ENCODE results near the gene PHF5A.
A peak's percentile ranks its signal among the peaks of the same experiment; 100 is the strongest.
"Not testable (repeated sequence)": the region's sequence is repeated elsewhere in the genome, so short reads cannot be mapped to it uniquely, and the experiment has no call there.

PHF5A gene

DNA sequence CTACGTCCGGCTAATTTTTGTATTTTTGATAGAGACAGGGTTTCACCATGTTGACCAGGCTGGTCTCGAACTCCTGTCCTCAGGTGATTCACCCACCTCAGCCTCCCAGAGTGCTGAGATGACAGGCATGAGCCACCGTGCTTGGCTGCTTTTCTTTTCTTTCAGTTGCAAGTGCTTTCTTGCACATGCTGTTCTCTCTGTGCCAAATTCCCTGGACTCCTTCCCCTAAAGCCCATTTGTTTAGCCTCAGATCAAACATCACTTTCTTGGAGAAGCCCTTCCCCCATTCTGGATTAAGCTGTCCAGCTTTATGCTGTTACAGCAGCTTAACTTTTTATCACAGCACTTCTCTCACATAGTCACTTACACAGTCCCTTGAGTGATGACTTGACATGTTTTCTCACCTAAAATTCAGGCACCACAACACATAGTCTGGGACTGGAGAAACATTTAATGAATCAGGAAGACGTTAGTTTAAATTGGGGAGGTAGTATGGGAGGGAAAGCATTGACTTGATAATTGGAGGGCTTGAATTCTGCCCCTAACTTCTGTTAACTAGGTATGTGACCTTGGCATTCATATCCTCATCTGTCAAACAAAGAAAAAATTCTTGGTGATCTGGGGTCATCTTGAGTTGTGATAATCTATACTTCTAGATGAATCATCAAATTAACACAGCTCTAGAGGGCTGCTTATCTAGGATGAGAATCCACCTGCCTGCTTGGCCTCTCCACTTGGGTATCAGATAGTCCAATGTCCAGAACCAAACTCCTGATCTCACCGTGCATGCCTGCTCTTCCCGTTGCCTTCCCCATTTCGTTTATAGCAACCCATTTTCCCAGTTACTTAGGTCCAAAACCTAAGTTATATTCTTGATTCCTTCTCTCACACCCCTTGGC lies 18.8 kb upstream of the PHF5A start:
- DNase-seq: no peak

DNA sequence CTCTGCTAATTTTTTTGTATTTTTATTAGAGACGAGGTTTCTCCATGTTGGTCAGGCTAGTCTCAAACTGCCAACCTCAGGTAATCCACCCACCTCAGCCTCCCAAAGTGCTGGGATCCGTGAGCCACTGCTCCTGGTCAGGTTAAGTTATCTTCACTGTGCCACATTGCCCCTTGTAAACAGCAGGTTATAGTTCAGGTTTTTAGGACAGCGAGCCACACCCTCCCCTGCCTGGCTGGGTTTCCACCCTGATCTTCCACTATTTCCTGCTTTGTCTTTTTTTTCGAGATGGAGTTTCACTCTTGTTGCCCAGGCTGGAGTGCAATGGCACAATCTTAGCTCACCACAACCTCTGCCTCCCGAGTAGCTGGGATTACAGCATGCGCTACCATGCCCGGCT lies 16.5 kb upstream of the PHF5A start:
- no peak for DNase-seq

DNA sequence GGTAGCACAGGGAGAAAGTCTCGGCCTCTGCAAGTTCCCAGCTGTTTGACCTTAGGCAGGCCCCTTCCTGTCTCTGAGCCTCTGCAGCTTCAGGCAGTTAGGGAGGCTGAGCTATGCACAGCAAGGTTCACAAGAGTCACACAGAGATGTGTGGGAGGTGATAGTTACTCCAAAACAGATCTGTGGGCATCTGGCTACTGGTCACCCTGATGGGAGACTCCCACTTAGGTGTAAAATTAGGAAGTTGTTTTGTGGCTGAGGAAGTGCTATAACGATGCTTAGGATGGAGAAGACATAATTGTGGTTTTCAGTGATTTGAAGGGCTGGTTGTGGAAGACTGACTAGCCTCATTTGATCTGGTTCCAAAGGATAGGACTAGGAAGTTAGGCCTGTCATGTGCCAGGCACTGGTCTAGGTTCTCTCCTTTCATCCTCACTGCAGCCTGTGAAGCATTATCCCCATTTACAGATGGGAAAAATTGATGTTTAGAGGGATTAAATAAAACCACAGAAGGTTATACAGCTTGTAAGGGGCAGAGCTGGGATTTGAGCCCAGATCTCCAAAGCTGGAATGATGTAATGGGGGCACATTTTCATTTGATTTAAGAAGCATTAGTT lies 13.9 kb upstream of the PHF5A start:
- DNase-seq: no peak

DNA sequence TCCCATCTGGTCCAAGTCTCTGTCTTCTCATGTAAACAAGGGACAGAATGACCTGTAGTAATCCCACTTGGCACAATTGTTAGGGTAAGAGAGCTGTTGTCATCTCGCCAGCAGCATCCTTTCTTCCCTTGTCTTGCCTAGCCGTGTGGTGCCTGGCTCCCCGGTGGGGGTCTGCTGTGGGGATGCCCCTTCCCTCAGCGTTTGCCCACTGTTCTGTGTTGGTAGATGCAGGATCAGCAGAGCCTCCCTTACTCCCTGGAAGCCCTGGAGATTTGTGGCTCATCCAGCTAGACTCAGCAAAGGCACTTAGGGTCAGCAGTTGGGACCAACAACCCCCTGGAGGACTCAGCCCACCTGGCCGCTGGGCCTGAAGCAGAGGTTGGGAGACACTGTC lies 13.4 kb upstream of the PHF5A start:
- no peak for DNase-seq

DNA sequence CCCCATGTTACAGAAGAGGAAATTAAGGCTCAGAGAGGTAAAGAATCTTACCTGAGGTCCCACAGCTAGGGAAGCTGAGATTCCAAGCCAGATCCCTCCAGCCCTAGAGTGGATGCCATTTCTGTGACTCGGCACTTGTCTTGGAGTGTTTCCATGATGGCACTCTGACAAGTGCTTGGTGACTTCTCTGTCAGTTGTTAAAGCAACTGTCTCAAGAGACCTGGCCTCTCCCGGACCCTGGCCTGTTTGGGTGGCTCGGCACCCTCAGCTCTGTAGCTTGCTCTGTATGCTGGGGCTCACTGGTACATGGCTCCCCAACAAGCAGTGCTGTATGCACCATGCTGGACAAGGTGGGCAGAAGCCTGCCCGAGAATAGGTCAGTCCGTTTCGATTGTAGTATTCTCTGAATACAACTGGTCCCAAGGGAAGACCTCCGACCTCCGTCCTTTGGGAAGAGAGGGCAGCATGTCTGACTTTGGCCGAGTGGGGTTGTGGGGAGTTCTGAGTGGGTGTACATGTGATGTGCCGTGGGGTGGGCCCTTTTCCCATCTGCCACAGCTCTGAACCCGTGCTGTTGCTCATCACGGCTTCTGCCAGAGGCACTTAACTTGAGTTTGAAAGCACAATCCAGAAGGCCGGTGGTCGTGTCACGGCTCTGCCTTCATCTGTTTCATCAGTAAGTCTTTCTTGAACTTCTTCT lies 12.8 kb upstream of the PHF5A start:
- DNase-seq: no peak

DNA sequence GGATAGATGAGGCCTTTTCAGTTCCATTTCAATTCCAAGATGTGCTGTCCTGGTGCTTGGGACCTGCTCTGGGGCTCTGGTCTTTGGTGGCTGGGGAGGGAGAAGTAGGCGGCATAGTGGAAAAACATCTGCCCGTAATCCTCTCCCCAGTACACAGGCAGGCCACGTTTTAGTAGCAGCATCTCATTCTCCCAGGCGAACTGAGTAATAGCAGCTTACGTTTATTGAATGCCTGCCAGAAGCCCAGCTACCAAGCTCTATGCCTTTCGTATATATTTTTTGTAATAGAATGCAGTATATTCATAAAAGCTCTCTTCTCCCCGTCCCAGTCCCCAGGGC lies 11.9 kb upstream of the PHF5A start:
- DNase-seq: peak in 1 of 2 experiments; percentile 45

DNA sequence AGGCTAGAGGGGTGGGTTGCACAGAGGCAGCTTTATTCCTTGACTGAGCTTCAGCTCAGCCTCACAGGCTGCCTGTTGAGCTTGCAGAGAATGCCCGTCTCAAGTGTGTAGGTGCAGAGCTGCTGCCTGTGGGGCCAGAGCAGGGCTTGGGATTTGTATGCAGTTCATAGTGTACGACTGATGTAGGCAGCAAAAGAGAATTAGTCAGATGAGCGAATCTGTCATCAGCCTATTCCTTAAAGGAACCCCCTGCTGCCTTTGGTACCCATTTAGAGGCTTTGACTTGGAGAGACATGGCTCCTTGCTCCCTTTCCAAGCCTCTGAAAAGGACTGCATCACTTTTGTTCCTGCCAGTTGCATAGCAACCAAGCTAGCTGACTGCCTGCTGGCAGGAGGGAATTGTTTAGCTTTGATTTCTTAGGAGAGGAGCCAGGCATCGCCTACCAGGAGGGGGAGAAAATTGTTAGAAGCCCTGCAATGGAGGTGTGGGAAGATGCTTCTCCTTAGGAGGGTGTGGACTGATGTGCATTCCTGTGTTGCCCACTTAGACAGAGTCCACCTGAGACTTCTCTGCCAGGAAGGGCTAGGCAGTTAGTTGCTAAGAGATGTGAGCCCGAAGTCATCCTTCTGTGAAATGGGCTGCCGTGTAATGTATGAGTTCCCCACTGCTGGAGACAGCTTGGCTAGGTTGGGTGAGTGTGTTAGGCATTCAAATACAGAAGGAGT lies 11.3 kb upstream of the PHF5A start:
- DNase-seq: peak in 1 of 2 experiments; percentile 62

DNA sequence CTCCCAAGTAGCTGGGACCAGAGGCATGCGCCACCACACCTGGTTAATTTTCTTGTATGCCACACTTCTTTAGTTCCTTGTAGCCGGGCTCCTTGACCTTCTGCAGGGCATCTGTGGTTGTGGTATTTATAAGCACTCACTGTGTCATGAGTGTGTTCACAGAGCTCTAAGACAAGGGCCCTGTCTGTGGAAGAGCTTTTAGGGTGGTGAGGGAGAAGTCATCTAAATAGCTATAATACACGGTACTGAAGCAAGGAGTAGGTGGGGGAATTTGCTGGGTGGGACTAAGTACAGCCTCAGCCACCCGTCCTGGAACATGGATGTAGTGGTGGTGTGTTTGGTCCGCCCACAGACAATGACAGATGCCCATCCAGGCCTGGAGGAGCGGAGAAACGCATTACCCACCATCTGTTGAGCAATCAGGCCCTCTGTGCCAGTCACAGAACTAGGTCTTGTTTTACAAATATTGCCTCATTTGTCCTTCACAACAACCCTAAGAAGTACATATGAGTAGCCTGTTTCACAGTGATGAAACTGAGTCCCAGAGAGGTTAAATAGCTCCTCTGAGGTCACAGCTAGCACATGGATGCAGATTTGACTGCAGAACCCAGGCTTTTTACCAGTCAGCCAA lies 10.5 kb upstream of the PHF5A start:
- DNase-seq: peak; percentile 83 to 93

DNA sequence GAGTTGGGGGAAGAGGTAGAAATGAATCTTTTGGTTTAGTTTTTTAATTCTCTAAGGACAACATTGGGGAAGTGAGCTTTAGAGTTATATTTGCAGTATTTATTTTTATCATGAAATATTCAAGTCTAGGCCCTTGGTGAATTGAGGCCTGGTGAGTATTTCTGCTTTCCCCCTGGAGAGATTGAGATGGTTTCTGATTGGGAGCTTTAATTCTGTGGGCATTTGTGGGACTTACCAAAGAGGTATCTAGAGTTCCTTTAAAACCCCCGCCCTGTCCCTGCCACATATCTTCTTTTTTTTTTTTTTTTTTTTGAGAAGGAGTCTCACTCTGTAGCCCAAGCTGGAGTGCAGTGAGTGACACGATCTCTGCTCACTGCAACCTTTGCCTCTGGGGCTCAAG lies 10.0 kb upstream of the PHF5A start:
- no peak for DNase-seq

DNA sequence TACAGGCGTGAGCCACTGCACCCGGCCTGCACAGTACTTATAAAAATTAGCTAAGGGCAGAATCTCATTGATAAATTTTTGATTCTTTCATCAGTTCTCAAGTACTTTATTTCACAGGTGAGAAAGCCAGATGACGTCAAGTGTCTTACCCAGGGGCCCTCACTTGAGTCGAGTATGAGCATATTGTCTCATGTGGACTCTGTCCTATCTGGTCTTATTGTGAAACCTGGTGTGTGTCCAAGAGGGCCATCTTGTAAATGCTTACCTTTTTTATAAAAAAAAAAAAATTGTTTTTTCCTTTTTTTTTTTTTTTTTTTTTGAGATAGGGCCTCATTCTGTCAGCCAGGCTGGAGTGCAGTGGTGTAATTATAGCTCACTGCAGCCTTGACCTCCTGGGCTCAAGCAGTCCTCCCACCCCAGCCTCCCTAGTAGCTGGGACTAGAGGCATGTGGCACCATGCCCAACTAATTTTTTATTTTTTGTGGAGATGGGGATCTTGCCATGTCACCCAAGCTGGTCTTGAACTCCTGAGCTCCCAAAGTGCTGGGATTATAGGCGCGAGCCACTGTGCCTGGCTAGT lies 6.5 kb upstream of the PHF5A start:
- no peak for DNase-seq

DNA sequence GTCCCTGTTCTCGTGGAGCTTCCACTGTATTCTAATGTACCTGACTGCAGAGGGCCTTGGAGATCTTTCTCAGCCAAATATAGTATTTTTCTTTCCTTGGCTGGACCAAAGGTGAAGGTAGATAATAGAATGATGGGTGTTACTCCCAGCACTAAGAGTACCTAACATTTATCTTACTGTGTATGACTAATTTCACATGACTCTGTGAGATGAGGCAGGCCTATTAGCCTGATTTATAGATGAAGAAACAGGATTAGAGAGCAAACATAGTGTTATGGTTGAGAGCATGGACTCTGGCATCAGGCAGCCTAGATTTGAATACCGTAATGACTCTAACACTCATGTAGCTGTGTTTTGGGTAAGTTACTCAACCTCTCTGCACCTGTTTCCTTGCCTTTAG lies 3.1 kb upstream of the PHF5A start:
- DNase-seq: no peak

DNA sequence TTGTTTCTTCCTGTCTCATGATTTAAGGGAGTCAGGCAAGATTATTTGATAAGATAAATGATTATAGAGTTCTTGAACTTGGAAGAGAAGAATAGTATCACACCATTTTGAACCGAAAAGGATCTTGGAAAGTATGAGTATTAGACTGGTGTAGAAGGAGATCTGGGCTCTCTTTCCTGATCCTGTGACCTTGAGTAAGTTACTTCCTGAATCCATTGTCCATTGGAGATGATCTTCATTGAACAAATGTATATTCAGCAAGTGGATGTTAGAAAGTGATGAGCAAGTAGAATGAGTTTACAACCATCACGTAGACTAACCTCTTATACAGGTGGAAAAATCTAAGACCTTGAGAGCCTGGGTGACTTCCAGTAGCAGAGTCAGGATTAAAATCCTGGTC lies 2.4 kb upstream of the PHF5A start:
- DNase-seq: no peak

DNA sequence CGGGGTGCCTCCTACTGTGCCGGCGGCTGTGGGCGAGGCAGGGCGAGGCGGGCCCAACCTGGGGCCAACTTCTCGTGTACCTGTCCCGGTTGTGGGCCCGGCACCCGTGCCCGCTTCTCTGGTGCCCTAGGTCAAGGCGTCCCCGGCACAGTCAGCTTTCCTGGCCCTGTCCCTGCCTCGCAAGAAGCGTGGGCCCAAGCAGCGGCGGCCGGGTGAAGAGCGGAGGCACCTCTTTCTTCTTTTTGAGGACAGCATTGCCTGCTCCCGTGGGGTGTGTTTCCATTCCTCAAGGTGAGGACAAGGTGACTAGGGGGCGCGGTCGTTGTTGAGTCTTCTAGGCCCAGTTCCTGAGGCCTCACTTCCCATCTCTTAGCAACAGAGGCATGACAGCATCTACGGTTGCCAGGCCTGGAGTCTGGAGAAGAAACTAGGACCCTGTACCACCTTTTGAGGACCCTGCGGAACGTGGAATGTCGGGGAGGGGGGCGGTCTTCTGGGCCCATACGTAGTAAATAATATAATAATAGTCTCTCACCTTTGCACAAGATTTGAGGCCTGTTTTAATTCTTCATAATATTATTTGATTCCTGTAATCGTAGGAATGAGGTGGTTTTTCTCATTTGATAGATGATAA lies 843 bp upstream of the PHF5A start:
- DNase-seq: peak; percentile 15 to 45

DNA sequence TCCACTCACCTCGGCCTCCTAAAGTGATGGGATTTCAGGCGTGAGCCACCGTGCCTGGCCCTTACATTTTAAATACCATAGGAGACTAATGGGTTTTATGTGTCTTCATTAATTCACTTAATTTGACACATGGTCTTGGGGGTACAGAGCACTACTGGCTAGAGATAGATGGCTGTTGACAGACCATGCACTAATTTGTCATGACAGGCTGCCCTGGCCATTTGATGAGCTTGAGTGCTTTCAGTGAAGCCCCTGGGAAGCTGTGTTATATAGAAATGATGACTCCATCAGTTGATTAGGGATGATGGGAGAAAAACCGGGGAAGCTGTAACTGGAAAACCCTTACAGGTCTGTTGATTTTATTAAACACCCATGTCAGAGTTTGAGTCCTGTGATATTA lies 6.6 kb downstream of the PHF5A start:
- DNase-seq: no peak

DNA sequence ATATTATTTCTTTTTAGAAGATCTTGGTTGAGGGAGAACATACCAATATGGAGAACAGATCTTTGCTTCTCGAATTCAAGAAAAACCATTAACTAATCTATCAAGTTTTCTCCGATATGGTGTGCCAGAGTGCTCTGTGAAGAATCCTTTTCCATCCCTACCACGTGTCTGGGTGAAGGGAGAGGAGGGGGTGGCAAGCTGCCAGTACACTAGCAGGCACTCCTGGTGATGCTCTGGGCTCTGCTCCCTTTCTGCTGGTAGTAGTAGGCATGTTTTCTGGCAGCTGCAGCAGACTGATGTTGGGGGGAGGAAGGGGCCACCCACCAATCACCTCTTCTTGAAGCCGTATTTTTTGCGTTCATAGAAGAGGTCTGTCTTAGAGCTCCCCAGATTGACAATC lies 8.4 kb downstream of the PHF5A start:
- DNase-seq: not testable (repeated sequence)

DNA sequence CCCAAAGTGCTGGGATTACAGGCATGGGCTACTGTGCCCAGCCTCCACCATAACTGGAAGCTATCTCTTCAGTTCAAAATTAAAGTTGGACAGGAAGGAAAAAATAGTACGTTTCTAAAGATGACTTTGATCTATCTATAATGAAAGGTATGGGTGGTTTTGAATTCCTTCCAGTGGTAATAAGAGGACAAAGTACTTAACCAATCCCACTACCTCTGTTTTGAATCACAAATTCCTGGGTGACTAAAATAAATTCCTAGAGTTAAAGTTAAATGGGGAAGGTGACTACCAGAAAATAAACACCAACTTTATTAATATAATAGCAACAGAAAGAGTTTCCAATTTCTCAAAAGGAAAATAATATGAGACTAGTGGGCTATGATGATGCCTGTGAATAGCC lies 9.1 kb downstream of the PHF5A start:
- no peak for DNase-seq

DNA sequence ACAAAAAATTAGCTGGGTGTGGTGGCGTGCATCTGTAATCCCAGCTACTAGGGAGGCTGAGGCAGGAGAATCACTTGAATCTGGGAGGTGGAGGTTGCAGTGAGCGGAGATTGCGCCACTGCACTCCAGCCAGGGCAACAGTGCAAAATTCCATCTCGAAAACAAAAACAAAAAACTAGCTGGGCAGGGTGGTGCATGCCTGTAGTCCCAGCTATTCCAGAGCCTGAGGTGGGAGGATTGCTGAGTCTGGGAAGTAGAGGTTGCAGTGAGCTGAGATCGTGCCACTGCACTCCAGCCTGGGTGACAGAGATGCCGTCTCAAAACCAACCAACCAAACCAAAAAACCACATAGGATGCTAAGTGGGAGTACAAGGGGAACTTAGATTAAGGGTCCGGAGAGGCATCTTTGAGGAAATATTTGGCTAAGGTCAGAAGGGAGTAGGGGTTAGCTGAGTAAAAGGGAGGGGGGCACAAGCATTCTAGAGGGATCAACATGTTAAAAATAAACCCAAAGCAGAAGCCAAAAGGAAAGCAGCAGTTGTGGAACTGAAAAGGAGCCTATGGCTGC lies 10.2 kb downstream of the PHF5A start:
- DNase-seq: no peak

DNA sequence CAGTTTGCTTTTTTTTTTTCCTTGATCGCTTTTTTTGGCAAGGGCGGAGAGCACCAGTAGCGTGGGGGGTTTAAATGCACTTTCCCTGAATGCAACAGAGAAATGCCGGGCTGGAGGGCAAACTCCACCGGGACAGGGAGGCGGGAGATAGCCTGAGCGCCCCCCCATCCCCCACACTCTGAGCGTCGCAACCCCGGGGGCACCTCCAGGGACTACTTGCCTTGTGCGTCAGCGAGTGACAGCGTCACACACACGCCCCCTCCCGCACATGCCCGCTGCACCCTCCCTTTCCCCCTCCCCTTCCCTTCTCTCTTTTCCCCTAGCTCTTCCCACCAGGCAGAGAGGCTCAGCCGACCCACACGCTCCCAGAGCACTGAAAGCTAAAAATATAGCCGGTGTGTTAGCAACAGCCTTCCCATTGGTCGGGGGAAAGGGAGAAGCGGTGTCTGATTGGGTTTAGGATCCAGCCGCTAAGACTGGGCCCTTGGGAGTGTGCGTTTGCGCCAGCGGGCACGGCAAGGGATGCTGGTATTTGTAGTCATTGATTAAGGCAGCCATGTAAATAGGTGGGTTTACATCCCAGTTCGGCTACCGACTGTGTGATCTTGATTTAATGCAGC lies 20.2 kb downstream of the PHF5A start:
- DNase-seq: peak; percentile 100

DNA sequence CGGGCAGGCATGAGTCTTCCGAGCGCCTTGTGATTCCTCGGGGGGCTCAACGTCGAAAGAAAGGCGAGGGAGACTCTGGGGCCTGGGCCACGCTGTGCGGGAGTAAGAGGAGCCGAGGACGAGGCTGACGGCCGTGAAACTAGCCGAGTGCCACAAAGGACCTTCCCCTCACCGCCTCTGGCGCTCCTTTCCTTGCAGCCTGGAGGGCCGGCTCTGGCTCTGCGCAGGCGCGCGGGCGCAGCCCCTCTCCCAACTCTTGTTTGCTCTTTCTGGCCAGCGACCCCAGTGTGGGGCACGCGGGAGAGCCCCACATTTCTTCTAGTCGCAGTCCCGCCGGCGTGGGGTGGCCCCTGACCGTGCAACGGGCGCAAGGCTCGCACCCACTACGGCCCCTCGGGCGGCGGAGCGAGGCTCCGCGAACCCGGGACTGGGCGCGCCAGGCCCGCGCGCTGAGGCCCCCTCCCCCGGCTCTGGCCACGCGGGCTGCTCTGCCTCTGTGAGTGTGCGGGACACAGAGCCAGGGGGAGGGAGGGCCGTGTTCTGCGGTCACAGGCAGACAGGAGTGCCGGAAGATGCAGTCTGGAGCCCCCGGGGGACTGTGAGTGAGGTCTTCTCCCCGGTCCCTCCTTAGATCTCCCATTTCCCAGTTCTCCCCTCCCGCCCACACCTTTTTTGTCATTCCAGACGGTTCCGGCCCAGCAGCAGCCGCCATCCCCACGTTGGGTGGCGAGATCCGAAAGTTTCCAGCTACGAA lies 20.9 kb downstream of the PHF5A start:
- peak; percentile 57 to 81 for DNase-seq
